ENCODE measurements around the gene UBE2D3. TPM values are rescaled to one million over a fixed set of nuclear protein-coding genes. Genes with fewer than 3 reads are reported as not detected.

The UBE2D3 gene
- total and polyA plus RNA-seq, 2 donors from 2014 or later = 173 to 262 TPM

DNA sequence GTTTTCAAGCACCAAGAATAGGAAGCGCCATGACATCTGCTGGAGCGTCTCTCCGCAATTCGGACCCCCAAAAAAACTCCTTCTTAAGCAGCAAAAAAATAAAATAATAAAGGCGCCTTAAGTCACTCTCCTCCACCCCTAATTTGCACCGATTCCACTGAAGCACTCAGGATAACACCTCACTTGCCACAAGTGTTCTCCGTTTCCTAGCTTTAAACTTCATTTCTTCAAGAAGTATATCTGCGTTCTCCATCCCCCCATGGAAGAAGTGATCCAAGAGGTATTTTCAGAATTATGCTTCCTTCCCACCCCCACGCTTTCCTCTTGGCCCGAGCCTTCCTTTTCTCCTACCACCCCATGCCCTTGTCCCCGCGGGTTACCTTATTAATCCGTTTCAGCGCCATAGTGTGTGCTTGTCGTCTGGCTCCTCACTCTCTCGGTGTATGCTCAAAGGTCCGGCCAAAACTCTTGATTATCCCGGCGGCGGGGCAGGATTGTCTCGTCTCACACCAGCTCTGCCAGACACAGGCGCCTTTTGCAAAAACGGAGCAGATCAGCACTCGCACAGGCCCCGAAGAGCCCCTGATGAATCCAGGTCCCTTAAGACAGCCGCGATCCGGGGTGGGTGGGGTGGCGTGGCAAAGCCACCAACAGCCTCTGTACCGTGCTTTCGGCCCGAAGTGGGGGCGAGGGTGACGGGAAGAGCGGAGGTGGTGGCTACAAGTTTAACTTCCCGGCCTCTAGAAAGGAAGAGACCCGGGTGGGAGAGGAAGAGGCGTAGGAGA is 1.1 kb downstream of the UBE2D3 start:
- Histone ChIP-seq H3K27me3 (ENCODE audit: control insufficient read depth, insufficient read depth, low read length) (no peaks in the 10 kb centered on the region), H3K9ac (ENCODE audit: low read length in 3 of 3) (peak overlapping the region; percentile 91 to 99 (median 97)), H3K9me3 (ENCODE audit: control insufficient read depth in 2 of 3, insufficient read depth in 1 of 3, low read length in 3 of 3) (no peaks in the 10 kb centered on the region), H3K27ac (ENCODE audit: low read depth in 2 of 2, low read length in 2 of 2) (peak overlapping the region; percentile 100), H3K4me1 (ENCODE audit: control insufficient read depth in 2 of 3, insufficient read depth in 2 of 3, low read depth in 1 of 3, low read length in 3 of 3) (peaks cover 2 to 39% (median 9%) of the 10 kb centered on the region in 3 donors), H3K36me3 (ENCODE audit: control insufficient read depth in 2 of 3, insufficient read depth in 3 of 3, low read length in 3 of 3) (peaks cover 3 to 10% (median 4%) of the 10 kb centered on the region in 3 donors), H3K4me3 (ENCODE audit: low read length in 3 of 3) (peak overlapping the region; percentile 82 to 99 (median 97))
- DNase-seq = peak in 1 of 5 donors; percentile 14
- no peak for TF ChIP-seq CTCF (IDR thresholded peaks at IDR 0.05; ENCODE audit: borderline replicate concordance, extremely low read depth, insufficient read depth)
- FAIRE-seq = no peak
- intact Hi-C loops (cut with DNase I) = no loop called here

- H3K36me3 ChIP-seq (ENCODE audit: control insufficient read depth in 2 of 3, insufficient read depth in 3 of 3, low read length in 3 of 3) = peaks cover 3 to 10% (median 4%) of the 10 kb centered on the region in 3 donors
- peak overlapping the region; percentile 100 for H3K27ac ChIP-seq (ENCODE audit: low read depth in 2 of 2, low read length in 2 of 2)
- peak overlapping the region; percentile 82 to 99 (median 97) for H3K4me3 ChIP-seq (ENCODE audit: low read length in 3 of 3)
- peaks cover 2 to 46% (median 9%) of the 10 kb centered on the region in 3 donors for H3K4me1 ChIP-seq (ENCODE audit: control insufficient read depth in 2 of 3, insufficient read depth in 2 of 3, low read depth in 1 of 3, low read length in 3 of 3)
- peak overlapping the region; percentile 91 to 99 (median 97) for H3K9ac ChIP-seq (ENCODE audit: low read length in 3 of 3)
- H3K27me3 ChIP-seq (ENCODE audit: control insufficient read depth, insufficient read depth, low read length) = no peaks in the 10 kb centered on the region
- no peaks in the 10 kb centered on the region for H3K9me3 ChIP-seq (ENCODE audit: control insufficient read depth in 2 of 3, insufficient read depth in 1 of 3, low read length in 3 of 3)
- peak in 4 of 5 donors; percentile 37 to 87 (median 62) for DNase-seq
- intact Hi-C loops (cut with DNase I) = no loop called here
- peak; percentile 27 for FAIRE-seq
- no peak for TF ChIP-seq CTCF (IDR thresholded peaks at IDR 0.05; ENCODE audit: borderline replicate concordance, extremely low read depth, insufficient read depth)
Measured at GRCh38 chr4:102825261-102826091, 1.9 kb downstream of the UBE2D3 start.

GRCh38 chr4:102824398-102824797 is 3.0 kb downstream of the UBE2D3 start:
- peak overlapping the region; percentile 82 to 99 (median 97) for H3K4me3 ChIP-seq (ENCODE audit: low read length in 3 of 3)
- TF ChIP-seq CTCF (IDR thresholded peaks at IDR 0.05; ENCODE audit: borderline replicate concordance, extremely low read depth, insufficient read depth) = no peak
- H3K27me3 ChIP-seq (ENCODE audit: control insufficient read depth, insufficient read depth, low read length) = no peaks in the 10 kb centered on the region
- intact Hi-C loops (cut with DNase I) = no loop called here
- H3K9ac ChIP-seq (ENCODE audit: low read length in 3 of 3) = peak overlapping the region; percentile 91 to 99 (median 97)
- DNase-seq (peak in 2 of 5 donors; percentile 16 to 29), FAIRE-seq (no peak)
- H3K36me3 ChIP-seq (ENCODE audit: control insufficient read depth in 2 of 3, insufficient read depth in 3 of 3, low read length in 3 of 3) = peaks cover 3 to 10% (median 4%) of the 10 kb centered on the region in 3 donors
- H3K27ac ChIP-seq (ENCODE audit: low read depth in 2 of 2, low read length in 2 of 2) = peak overlapping the region; percentile 100
- H3K4me1 ChIP-seq (ENCODE audit: control insufficient read depth in 2 of 3, insufficient read depth in 2 of 3, low read depth in 1 of 3, low read length in 3 of 3) = peaks cover 2 to 55% (median 11%) of the 10 kb centered on the region in 3 donors
- no peaks in the 10 kb centered on the region for H3K9me3 ChIP-seq (ENCODE audit: control insufficient read depth in 2 of 3, insufficient read depth in 1 of 3, low read length in 3 of 3)

Data from kidney (tissue), 14 donors.